Immature natural killer cell (primary cell): ENCODE results near the gene GMFB. TPM values are rescaled to one million over a fixed set of nuclear protein-coding genes. Genes with fewer than 3 reads are reported as not detected.

ENCODE experiments used
- DNase-seq, 3 donors: peaks; one replicate each; pipeline ENCODE4 v3.0.0; 2022; ENCODE audit warnings: mixed read lengths in 1 of 3
- H3K27ac Mint-ChIP-seq, 6 donors: one replicate each; pipeline ENCODE4 v1.8.0; 2020; ENCODE audit warnings: mixed read lengths in 6 of 6, mild to moderate bottlenecking in 5 of 6, inconsistent platforms in 4 of 6, moderate library complexity in 3 of 6
- H3K27me3 Mint-ChIP-seq, 3 donors: one replicate each; pipeline ENCODE4 v1.8.0; 2020 to 2021; ENCODE audit warnings: low read depth in 3 of 3, mild to moderate bottlenecking in 3 of 3, mixed read lengths in 3 of 3, moderate library complexity in 3 of 3, inconsistent platforms in 1 of 3
- H3K36me3 Mint-ChIP-seq, 3 donors: one replicate each; pipeline ENCODE4 v1.8.0; 2020; ENCODE audit warnings: mixed read lengths in 3 of 3, inconsistent platforms in 2 of 3, mild to moderate bottlenecking in 2 of 3
- H3K4me1 Mint-ChIP-seq, 2 donors: one replicate each; pipeline ENCODE4 v1.8.0; 2020; ENCODE audit warnings: inconsistent platforms in 2 of 2, mild to moderate bottlenecking in 2 of 2, mixed read lengths in 2 of 2, moderate library complexity in 1 of 2
- H3K4me3 Mint-ChIP-seq, 5 donors: one replicate each; pipeline ENCODE4 v1.8.0; 2020; ENCODE audit warnings: mild to moderate bottlenecking in 5 of 5, mixed read lengths in 5 of 5, inconsistent platforms in 3 of 5, moderate library complexity in 3 of 5
- H3K9me3 Mint-ChIP-seq, 6 donors: one replicate each; pipeline ENCODE4 v1.8.0; 2020; ENCODE audit warnings: mild to moderate bottlenecking in 6 of 6, mixed read lengths in 6 of 6, inconsistent platforms in 4 of 6, moderate library complexity in 3 of 6
- polyA plus RNA-seq, 3 donors: library from polyadenylated mRNA; unstranded; fragments of 300-500 nt; fragmentation: Illumina TruSeq; gene quantifications; one replicate each; pipeline ENCODE4 v1.2.3, GENCODE V29; 2021

The GMFB gene
- polyA plus RNA-seq, 3 donors from 2014 or later = 17.9 to 29.1 (median 28.0) TPM

DNA sequence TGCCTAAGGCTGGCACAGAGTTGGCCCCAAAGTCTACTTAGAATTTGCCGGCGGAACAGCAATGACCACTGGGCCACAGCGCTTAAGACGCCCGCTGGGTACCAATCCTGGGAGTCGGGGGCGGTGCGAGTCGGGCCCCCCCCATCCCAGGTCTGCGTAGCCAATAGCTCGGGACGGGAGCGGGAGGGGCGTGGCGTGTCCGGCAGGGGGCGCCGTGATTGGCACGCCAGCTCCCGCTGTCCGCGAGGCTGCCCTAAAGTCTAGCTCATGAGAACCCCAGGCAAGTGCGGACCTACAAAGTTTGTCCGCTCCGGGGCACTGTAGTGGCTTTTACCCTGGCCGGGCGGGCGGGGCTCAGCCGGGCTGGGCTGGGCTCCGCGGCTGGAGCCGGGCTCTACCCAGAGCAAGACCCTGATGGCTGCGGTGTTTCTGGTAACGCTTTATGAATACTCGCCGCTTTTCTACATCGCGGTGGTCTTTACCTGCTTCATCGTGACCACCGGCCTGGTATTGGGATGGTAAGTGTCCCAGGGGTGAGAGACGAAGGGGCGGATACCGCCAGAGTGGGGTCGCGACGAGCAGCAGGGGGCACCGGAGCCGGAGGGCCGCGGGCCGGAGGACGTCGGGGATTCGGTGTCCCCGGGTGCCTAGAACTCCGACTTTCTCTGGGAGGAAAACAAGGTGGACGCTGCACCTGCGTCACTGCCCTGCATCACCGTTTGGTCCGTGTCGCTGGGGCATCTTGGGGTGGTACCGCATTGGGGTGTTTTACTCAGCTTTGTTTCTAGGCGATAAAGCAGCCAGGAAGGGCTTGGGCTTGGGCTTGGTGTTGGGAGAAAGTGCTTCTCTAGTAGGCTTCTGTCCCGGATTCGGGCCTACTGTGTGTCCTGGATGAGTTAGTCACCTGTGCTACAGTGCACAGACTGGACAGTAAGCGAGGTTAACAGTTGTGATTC lies 21.0 kb upstream of the GMFB start, which contains the start of gene CGRRF1:
Gene CGRRF1, plus strand, starts transcription at position 361 of the 956 bp plus-strand sequence. Its CDS starts 54 bp downstream, at position 415.
- Mint-ChIP-seq H3K27me3 (peaks cover 0 to 4% (median 3%) of the 10 kb centered on the region in 3 donors), H3K4me3 (peak within 1 kb of the TSS; percentile 91 to 96 (median 94)), H3K9me3 (peaks cover 0 to 2% (median 0%) of the 10 kb centered on the region in 6 donors), H3K4me1 (peaks cover 41 to 61% of the 10 kb centered on the region in 2 donors), H3K36me3 (peaks cover 0 to 5% (median 0%) of the 10 kb centered on the region in 3 donors), H3K27ac (peak within 1 kb of the TSS; percentile 86 to 92 (median 91))
- DNase-seq = peak; percentile 98

DNA sequence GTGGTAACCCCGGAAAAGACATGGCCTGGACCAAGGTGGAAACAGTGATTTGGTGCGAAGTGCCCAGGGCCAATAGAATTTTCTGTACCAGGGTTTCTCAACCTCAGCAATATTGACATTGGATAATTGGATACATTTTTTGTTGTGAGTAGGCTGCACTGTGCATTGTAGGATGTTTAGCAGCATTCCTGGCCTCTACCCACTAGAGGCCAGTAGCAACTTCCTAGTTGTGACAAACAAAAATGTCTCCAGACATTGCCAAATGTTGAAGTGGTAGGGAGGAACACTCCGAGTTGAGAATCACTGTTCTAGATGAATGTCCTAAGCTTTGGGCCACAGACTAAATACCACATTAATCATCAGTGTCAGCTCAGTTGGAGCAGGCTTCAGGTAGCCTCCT lies 14.7 kb upstream of the GMFB start:
- DNase-seq = no peak
- H3K9me3 Mint-ChIP-seq = no peaks in the 10 kb centered on the region
- H3K36me3 Mint-ChIP-seq = no peaks in the 10 kb centered on the region
- H3K27ac Mint-ChIP-seq = no peak overlapping the region
- H3K27me3 Mint-ChIP-seq = peaks cover 4 to 13% (median 9%) of the 10 kb centered on the region in 3 donors
- H3K4me1 Mint-ChIP-seq = no peaks in the 10 kb centered on the region
- H3K4me3 Mint-ChIP-seq = no peak overlapping the region

DNA sequence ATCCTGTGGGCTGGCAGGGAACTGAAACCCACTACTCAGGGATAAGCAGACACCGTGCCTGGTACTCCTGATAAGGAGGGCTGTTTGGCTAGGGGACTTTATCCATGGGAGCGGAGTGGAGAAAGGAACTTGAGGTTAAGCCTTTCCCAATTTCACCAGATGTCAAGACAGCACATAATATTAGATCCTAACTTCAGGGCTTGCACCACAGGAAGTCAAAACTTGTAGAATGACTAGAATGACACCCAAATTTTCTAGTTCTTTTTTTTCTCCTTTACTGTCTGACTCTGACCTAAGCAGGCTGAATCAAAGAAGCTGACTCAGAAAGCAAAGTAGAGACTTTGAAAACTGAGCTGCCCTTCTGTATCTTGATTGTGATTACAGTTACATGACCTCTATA lies 13.8 kb upstream of the GMFB start:
- Mint-ChIP-seq H3K36me3 (no peaks in the 10 kb centered on the region), H3K4me1 (no peaks in the 10 kb centered on the region), H3K27me3 (peaks cover 5 to 16% (median 9%) of the 10 kb centered on the region in 3 donors), H3K9me3 (no peaks in the 10 kb centered on the region), H3K4me3 (no peak overlapping the region), H3K27ac (no peak overlapping the region)
- DNase-seq = no peak

DNA sequence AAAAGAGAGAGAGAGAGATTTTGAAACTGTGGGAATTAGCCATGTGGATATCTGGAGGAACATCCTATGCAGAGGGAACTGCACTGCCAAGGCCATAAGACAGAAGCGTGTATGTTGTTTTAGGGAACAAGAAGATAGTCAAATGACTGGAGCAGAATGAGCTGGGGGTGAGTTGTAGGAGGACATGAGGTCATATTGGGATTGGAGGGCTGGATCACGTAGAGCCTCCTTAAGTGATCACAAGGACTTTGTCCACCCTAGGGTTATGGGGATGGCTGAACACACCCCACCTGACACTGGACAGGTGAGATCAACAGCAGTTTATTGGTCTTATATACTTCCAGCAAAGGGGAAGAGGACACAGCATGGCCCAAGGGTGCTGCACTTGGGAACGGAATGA lies 12.7 kb upstream of the GMFB start:
- no peak overlapping the region for H3K4me3 Mint-ChIP-seq
- H3K27ac Mint-ChIP-seq = no peak overlapping the region
- no peaks in the 10 kb centered on the region for H3K9me3 Mint-ChIP-seq
- H3K4me1 Mint-ChIP-seq = no peaks in the 10 kb centered on the region
- H3K36me3 Mint-ChIP-seq = no peaks in the 10 kb centered on the region
- H3K27me3 Mint-ChIP-seq = peaks cover 5 to 16% (median 8%) of the 10 kb centered on the region in 3 donors
- no peak for DNase-seq

DNA sequence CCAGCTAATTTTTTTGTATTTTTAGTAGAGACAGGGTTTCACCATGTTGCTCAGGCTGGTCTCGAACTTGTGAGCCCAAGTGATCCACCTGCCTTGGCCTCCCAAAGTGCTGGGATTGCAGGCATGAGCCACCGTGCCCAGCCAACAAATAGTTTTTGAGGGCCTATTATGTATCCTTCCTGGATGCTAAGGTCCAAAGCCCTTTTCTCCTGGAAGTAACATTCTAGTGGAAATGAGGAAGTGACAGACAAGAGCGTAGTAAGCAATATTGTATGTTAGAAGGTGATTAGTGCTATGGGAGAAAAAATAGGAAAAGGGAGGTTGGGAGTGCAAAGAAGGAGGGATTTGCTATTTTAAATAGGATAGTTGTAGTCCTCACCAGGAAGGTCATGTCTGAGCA lies 12.0 kb upstream of the GMFB start:
- no peak for DNase-seq
- no peak overlapping the region for H3K4me3 Mint-ChIP-seq
- H3K36me3 Mint-ChIP-seq = no peaks in the 10 kb centered on the region
- H3K9me3 Mint-ChIP-seq = no peaks in the 10 kb centered on the region
- H3K27me3 Mint-ChIP-seq = peaks cover 5 to 13% (median 7%) of the 10 kb centered on the region in 3 donors
- H3K4me1 Mint-ChIP-seq = no peaks in the 10 kb centered on the region
- H3K27ac Mint-ChIP-seq = no peak overlapping the region

DNA sequence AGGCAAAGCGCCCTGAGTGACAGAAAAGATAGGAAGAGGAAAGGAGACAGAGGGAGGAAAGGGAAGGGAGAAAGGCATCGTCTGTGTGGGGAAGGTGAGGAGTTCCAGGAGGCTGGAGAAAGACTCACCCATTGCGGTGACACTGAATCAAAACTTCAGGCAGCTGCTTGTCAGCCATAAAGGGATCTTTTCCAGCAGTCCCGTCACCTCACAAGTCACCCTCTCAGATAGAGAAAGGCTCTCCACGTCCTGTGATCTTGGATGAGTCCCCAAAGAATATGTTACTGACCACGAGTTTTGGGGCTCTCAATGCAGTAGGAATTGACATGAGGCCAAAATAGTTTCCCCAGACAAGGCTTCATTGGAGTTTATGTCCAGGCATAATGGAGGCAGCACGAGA lies 9.8 kb upstream of the GMFB start:
- no peak overlapping the region for H3K4me3 Mint-ChIP-seq
- no peak for DNase-seq
- no peaks in the 10 kb centered on the region for H3K36me3 Mint-ChIP-seq
- H3K4me1 Mint-ChIP-seq = no peaks in the 10 kb centered on the region
- no peak overlapping the region for H3K27ac Mint-ChIP-seq
- H3K9me3 Mint-ChIP-seq = no peaks in the 10 kb centered on the region
- H3K27me3 Mint-ChIP-seq = peaks cover 6 to 12% (median 7%) of the 10 kb centered on the region in 3 donors

DNA sequence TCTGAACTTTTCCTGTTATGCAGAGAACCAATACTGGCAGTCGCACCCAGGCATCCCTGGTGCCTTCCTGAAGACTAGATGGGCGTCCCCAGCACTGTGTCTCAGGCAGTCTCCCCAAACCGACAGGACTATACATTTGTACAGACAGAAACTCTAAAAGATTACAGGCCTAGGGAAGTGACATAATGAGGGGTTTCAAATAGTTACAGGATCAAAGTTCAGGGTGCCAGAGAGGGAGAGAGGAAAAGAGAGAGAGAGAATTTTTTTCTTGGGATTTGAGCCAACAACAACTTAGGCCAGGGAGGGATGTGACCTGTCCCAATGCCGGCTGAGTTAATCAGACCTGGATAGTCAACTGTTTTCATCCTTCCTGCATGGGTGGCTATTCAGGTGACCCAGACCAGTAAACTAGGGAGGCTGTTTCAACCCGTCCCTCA lies 9.3 kb upstream of the GMFB start:
- Mint-ChIP-seq H3K9me3 (no peaks in the 10 kb centered on the region), H3K4me3 (no peak overlapping the region), H3K27me3 (peaks cover 6 to 12% (median 7%) of the 10 kb centered on the region in 3 donors)

DNA sequence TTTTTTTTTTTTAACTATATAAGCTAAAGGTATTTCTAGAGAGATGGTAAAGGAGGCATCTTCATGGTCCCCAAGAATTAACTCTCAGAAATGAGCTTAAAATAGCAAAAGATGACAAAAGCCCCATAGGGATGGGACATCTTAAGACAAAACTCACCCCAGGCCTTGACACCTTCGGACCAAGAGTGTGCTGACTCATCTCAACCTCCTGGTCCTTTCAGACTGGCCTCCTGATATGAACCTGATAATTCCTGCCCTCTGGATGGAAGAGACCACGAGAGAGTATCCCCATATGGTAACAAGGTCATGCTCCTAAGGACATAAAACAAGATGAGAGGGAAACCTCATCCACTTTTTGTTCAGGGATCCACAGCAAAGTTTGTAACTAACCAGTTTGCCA lies 8.4 kb upstream of the GMFB start:
- H3K27ac Mint-ChIP-seq = no peak overlapping the region
- H3K4me3 Mint-ChIP-seq = no peak overlapping the region
- peaks cover 5 to 12% (median 7%) of the 10 kb centered on the region in 3 donors for H3K27me3 Mint-ChIP-seq
- no peak for DNase-seq
- no peaks in the 10 kb centered on the region for H3K9me3 Mint-ChIP-seq
- H3K4me1 Mint-ChIP-seq = no peaks in the 10 kb centered on the region
- no peaks in the 10 kb centered on the region for H3K36me3 Mint-ChIP-seq

More for the DNA sequence above, 9.3 kb upstream of the GMFB start:
- DNase-seq = no peak
- Mint-ChIP-seq H3K36me3 (no peaks in the 10 kb centered on the region), H3K27ac (no peak overlapping the region), H3K4me1 (no peaks in the 10 kb centered on the region)

DNA sequence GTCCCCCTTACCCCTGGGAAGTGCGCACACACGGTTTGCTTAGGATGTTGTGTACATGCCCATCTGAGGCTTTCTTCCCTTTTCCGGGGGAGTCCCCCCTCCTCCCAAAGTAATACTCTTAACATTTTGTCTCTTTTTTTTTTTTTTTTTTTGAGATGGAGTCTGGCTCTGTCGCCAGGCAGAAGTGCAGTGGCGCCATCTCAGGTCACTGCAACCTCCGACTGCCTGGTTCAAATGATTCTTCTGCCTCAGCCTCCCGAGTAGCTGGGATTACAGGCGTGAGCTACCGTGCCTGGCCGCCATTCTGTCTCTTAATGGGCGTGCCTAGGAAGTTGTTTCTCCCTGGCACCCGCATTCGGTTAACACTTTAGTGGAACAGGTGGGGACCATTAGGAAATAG lies 4.5 kb upstream of the GMFB start:
- H3K4me3 Mint-ChIP-seq = no peak overlapping the region

DNA sequence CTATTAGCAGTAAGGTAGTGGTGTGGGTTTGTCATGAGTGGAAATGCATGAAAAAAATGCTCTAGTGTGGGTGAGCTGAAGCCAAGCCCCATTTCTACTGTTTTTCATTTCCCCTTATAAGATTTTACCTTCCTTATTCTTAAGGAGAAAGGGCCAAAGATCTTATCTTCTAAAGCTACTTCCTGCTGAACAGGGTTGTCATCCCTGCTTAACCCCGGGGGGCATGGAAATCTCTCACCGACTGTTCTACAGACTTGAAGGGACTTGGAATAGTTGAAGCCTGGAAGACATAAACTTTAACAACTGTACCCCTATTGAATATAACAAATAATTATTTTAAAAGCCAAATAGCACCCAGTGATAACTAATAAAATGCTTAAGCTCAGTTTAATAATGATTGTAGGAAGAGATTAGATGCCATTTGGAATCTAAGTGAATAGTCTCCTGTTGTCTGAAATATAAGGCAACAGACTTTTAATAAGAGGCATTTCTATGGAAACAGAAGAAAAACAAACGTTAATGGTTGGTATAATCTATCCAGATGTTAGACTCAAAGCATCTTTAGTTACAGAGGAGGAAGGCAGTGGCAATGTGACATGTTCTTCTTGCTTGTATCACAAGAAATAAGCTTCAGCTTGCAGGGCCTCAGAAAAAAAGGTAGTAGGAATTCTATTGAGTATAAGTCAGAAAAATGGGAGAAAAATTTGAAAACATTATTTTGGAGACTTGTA lies 1.8 kb upstream of the GMFB start:
- peaks cover 37 to 41% of the 10 kb centered on the region in 2 donors for H3K4me1 Mint-ChIP-seq
- H3K27me3 Mint-ChIP-seq = peaks cover 12 to 28% (median 22%) of the 10 kb centered on the region in 3 donors
- DNase-seq = no peak
- peak overlapping the region in 3 of 6 donors; percentile 21 to 88 (median 46) for H3K27ac Mint-ChIP-seq
- no peaks in the 10 kb centered on the region for H3K36me3 Mint-ChIP-seq
- H3K4me3 Mint-ChIP-seq = peak overlapping the region in 2 of 5 donors; percentile 29 to 82
- H3K9me3 Mint-ChIP-seq = no peaks in the 10 kb centered on the region

More for the DNA sequence above, 4.5 kb upstream of the GMFB start:
- DNase-seq = no peak
- H3K27me3 Mint-ChIP-seq = peaks cover 12 to 20% (median 13%) of the 10 kb centered on the region in 3 donors
- H3K9me3 Mint-ChIP-seq = no peaks in the 10 kb centered on the region
- H3K36me3 Mint-ChIP-seq = no peaks in the 10 kb centered on the region
- peak overlapping the region in 1 of 6 donors; percentile 34 for H3K27ac Mint-ChIP-seq
- H3K4me1 Mint-ChIP-seq = peaks cover 13 to 15% of the 10 kb centered on the region in 2 donors

DNA sequence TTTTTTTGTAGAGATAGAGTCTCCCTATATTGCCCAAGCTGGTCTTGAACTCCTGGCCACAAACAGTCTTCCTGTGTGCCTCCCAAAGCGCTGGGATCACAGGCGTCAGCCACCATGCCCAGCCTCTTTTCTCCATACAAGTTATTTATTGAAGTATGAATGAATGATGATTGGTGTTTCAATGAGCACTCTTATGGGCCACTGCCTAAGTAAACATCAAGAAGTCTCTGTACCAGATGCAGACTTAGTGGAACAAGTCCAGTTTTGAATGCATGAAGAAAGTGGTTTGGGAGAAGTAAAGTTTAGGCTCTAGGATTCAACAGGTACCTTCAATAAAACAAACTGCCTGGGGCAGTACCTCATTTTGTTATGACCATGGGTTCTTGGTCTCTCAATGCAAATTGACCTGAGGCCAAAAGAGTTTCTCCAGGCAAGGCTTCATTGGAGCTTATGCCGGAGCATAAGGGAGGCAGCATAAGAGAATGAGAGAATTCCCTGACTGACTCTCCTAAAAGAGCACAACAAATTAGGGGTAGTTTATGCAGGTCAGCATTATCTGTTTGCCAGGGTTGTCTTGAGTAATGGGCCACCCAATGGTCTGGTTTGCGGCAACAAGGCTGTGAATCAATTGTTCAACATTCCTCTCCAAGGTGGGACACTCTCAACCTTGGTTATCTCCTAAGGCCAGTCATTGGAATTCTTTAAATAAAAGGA lies 1.1 kb upstream of the GMFB start:
- no peak for DNase-seq
- H3K4me1 Mint-ChIP-seq = peaks cover 45 to 48% of the 10 kb centered on the region in 2 donors
- peak overlapping the region; percentile 82 to 93 (median 91) for H3K4me3 Mint-ChIP-seq
- H3K27ac Mint-ChIP-seq = peak overlapping the region; percentile 88 to 96 (median 92)
- H3K9me3 Mint-ChIP-seq = no peaks in the 10 kb centered on the region
- H3K27me3 Mint-ChIP-seq = peaks cover 12 to 28% (median 22%) of the 10 kb centered on the region in 3 donors
- no peaks in the 10 kb centered on the region for H3K36me3 Mint-ChIP-seq

DNA sequence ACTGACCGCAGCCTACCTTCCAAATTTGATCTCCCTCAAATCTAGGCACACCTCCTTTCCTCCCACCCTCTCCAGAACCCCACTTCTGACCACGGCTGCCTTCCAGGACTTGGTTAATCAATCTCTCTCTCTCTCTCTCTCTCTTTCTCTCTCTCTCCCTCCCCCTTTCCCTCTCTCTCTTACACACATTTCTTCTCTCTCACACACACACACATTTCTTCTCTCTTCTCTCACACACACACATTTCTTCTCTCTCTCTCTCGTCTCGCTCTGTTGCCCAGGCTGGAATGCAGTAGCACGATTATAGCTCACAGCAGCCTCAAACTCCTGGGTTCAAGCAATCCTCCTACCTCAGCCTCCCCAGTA lies 521 bp upstream of the GMFB start:
- H3K36me3 Mint-ChIP-seq = no peaks in the 10 kb centered on the region
- no peak for DNase-seq
- H3K4me3 Mint-ChIP-seq = peak overlapping the region; percentile 82 to 93 (median 91)
- H3K4me1 Mint-ChIP-seq = peaks cover 50 to 54% of the 10 kb centered on the region in 2 donors
- no peaks in the 10 kb centered on the region for H3K9me3 Mint-ChIP-seq
- H3K27ac Mint-ChIP-seq = peak overlapping the region; percentile 88 to 96 (median 92)
- H3K27me3 Mint-ChIP-seq = peaks cover 12 to 28% (median 22%) of the 10 kb centered on the region in 3 donors

DNA sequence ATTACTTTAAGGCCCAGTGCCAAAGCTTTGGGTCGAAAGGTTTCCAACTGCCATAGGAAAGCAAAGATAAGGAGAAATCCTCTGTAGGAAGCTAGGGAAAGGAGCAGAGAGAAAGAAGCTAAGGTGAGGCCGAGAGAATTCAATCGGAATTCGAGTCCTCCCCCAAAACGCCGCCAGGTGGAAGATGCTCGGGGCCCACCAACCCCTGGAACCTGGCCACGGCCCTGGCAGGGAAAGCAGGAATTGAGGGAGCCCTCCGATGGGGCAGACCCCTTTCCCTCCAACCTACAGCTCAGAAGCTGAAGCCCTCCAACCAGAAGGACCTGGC lies 498 bp downstream of the GMFB start:
- Mint-ChIP-seq H3K27ac (peak overlapping the region; percentile 84 to 96 (median 90)), H3K36me3 (no peaks in the 10 kb centered on the region), H3K27me3 (peaks cover 10 to 28% (median 22%) of the 10 kb centered on the region in 3 donors), H3K4me3 (peak overlapping the region; percentile 82 to 92 (median 90)), H3K9me3 (no peaks in the 10 kb centered on the region), H3K4me1 (peaks cover 60 to 61% of the 10 kb centered on the region in 2 donors)
- DNase-seq = no peak
